Measurements from ENCODE around the gene SKIC8. TPM values are rescaled to one million over a fixed set of nuclear protein-coding genes. Genes with fewer than 3 reads are reported as not detected.

SKIC8 gene
- total and polyA plus RNA-seq, 3 donors from 2014 or later: 82.3 to 135 (median 93.1) TPM

GRCh38 chr15:78308422-78309032, 9.1 kb upstream of the SKIC8 start:
- no peak overlapping the region for H3K4me3 ChIP-seq
- WGBS, 2 donors: 33 to 54% methylated on average over 5 to 9 of the region's 9 CpGs
- no peaks in the 10 kb centered on the region for H3K27me3 ChIP-seq
- no peaks in the 10 kb centered on the region for H3K36me3 ChIP-seq (ENCODE audit: low read depth, missing control alignments)
- H3K4me1 ChIP-seq: no peaks in the 10 kb centered on the region
- no peak overlapping the region for H3K27ac ChIP-seq
- no peaks in the 10 kb centered on the region for H3K9me3 ChIP-seq
- DNase-seq: peak; percentile 79
- intact Hi-C loops (cut with DNase I; ENCODE audit: low total_unique reads): no loop called here
- no peak for TF ChIP-seq POLR2A (IDR thresholded peaks at IDR 0.05)
- peak; percentile 21 to 74 (median 60) for TF ChIP-seq CTCF (IDR thresholded peaks at IDR 0.05)

GRCh38 chr15:78307976-78308375, 8.6 kb upstream of the SKIC8 start:
- Histone ChIP-seq H3K4me3 (no peak overlapping the region), H3K9me3 (no peaks in the 10 kb centered on the region), H3K27ac (no peak overlapping the region), H3K36me3 (ENCODE audit: low read depth, missing control alignments) (no peaks in the 10 kb centered on the region), H3K4me1 (no peaks in the 10 kb centered on the region), H3K27me3 (no peaks in the 10 kb centered on the region)
- TF ChIP-seq POLR2A (IDR thresholded peaks at IDR 0.05) (no peak), CTCF (IDR thresholded peaks at IDR 0.05) (no peak)
- no peak for DNase-seq
- WGBS, 2 donors: 60 to 70% methylated on average over 6 of the region's 6 CpGs
- intact Hi-C loops (cut with DNase I; ENCODE audit: low total_unique reads): no loop called here

GRCh38 chr15:78306176-78306774, 6.9 kb upstream of the SKIC8 start:
- Histone ChIP-seq H3K4me1 (no peaks in the 10 kb centered on the region), H3K4me3 (no peak overlapping the region), H3K27ac (no peak overlapping the region), H3K36me3 (ENCODE audit: low read depth, missing control alignments) (no peaks in the 10 kb centered on the region), H3K9me3 (no peaks in the 10 kb centered on the region), H3K27me3 (no peaks in the 10 kb centered on the region)
- DNase-seq: no peak
- intact Hi-C loops (cut with DNase I; ENCODE audit: low total_unique reads): no loop called here
- no peak for TF ChIP-seq POLR2A (IDR thresholded peaks at IDR 0.05)
- no peak for TF ChIP-seq CTCF (IDR thresholded peaks at IDR 0.05)
- 60 to 79% methylated on average over 1 to 3 of the region's 3 CpGs for WGBS, 2 donors

- H3K4me1 ChIP-seq: peaks cover 5% of the 10 kb centered on the region
- H3K36me3 ChIP-seq (ENCODE audit: low read depth, missing control alignments): no peaks in the 10 kb centered on the region
- H3K27me3 ChIP-seq: no peaks in the 10 kb centered on the region
- H3K9me3 ChIP-seq: no peaks in the 10 kb centered on the region
- WGBS, 2 donors: 71 to 73% methylated on average over 7 to 8 of the region's 9 CpGs
- H3K4me3 ChIP-seq: no peak overlapping the region
- H3K27ac ChIP-seq: no peak overlapping the region
- TF ChIP-seq CTCF (IDR thresholded peaks at IDR 0.05): no peak
- no peak for TF ChIP-seq POLR2A (IDR thresholded peaks at IDR 0.05)
- DNase-seq: no peak
- intact Hi-C loops (cut with DNase I; ENCODE audit: low total_unique reads): no loop called here
Measured at GRCh38 chr15:78304216-78305066, 5.0 kb upstream of the SKIC8 start.
